AG04450 (cell line): Measurements from ENCODE around the gene SLC16A6. TPM values are rescaled to one million over a fixed set of nuclear protein-coding genes. Genes with fewer than 3 reads are reported as not detected.
"Not testable (repeated sequence)": the region's sequence is repeated elsewhere in the genome, so short reads cannot be mapped to it uniquely, and the experiment has no call there.

Source experiments
- CTCF ChIA-PET: fragments of 300-600, 350-600 bp; formaldehyde crosslinking; extraction: SDS; loops from one replicate; lab custom pipeline; 2022; ENCODE audit warnings: antibody characterized with exemption, inconsistent platforms; lab: Charles Lee
- POLR2A ChIA-PET: fragments of 350-600 bp; formaldehyde crosslinking; extraction: SDS; loops from one replicate; lab custom pipeline; 2021; ENCODE audit warnings: antibody characterized with exemption, inconsistent platforms; lab: Yijun Ruan, JAX
- DNase-seq: peaks from one replicate; pipeline ENCODE4 v3.0.0-alpha.2; 2011; ENCODE audit warnings: low read depth, low spot score
- H3K27ac ChIP-seq: one replicate; pipeline ENCODE4 v1.5.1; 2012; ENCODE audit warnings: low read depth, low read length, control low read depth
- H3K27me3 ChIP-seq: one replicate; pipeline ENCODE4 v1.6.0; 2012; ENCODE audit warnings: low read length; ENCODE audit not compliant: control insufficient read depth, insufficient read depth
- H3K4me3 ChIP-seq: 2 replicates; pipeline ENCODE4 v1.5.1; 2011; ENCODE audit warnings: mild to moderate bottlenecking, low read depth, low read length, control low read depth
- H3K9me3 ChIP-seq: 2 replicates; pipeline ENCODE4 v1.5.1; 2012; ENCODE audit warnings: low read length; ENCODE audit not compliant: control insufficient read depth, insufficient read depth
- polyA plus RNA-seq: library from polyadenylated mRNA; depleted of rRNA; stranded (reverse); fragments of >200 nt; gene quantifications from 2 replicates; pipeline ENCODE4 v1.2.3, GENCODE V29; 2011
- TF ChIP-seq, protein P1 (sequence below): IDR thresholded peaks from 2 replicates; pipeline ENCODE4 v1.5.1; 2011; ENCODE audit warnings: low read depth, low read length, control low read depth, inconsistent platforms

SLC16A6 gene
- polyA plus RNA-seq, 1 experiment, result 1.2 TPM

GRCh38 chr17:68263101-68263681, 27.7 kb downstream of the SLC16A6 start:
- H3K27me3 ChIP-seq, DNase-seq, H3K4me3 ChIP-seq, H3K27ac ChIP-seq, H3K9me3 ChIP-seq: not testable (repeated sequence)
- ChIA-PET POLR2A (interaction anchor here (0.7 to 0.8 kb wide), 2 partner anchors 193 to 195 kb away, joined by 3 read pairs; partner anchors contain the start of gene WIPI1), CTCF (interaction anchor here (1.0 to 5.2 kb wide), 18 partner anchors 11 to 254 kb away, joined by 3 to 72 read pairs (median 4); partner anchors contain the start of gene WIPI1)
- TF ChIP-seq, protein P1, sequence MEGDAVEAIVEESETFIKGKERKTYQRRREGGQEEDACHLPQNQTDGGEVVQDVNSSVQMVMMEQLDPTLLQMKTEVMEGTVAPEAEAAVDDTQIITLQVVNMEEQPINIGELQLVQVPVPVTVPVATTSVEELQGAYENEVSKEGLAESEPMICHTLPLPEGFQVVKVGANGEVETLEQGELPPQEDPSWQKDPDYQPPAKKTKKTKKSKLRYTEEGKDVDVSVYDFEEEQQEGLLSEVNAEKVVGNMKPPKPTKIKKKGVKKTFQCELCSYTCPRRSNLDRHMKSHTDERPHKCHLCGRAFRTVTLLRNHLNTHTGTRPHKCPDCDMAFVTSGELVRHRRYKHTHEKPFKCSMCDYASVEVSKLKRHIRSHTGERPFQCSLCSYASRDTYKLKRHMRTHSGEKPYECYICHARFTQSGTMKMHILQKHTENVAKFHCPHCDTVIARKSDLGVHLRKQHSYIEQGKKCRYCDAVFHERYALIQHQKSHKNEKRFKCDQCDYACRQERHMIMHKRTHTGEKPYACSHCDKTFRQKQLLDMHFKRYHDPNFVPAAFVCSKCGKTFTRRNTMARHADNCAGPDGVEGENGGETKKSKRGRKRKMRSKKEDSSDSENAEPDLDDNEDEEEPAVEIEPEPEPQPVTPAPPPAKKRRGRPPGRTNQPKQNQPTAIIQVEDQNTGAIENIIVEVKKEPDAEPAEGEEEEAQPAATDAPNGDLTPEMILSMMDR, result peak; percentile 53

GRCh38 chr17:68262467-68262866, 28.5 kb downstream of the SLC16A6 start:
- POLR2A ChIA-PET, result interaction anchor here (0.7 kb wide), 1 partner anchor 193 kb away, joined by 3 read pairs; no protein-coding TSS in a partner anchor
- not testable (repeated sequence) for H3K27me3 ChIP-seq, DNase-seq, H3K27ac ChIP-seq, H3K4me3 ChIP-seq, H3K9me3 ChIP-seq
- CTCF ChIA-PET, result interaction anchor here (0.6 to 5.2 kb wide), 17 partner anchors 10 to 253 kb away, joined by 3 to 72 read pairs (median 4); partner anchors contain the start of gene WIPI1

- Histone ChIP-seq H3K27me3 (no peaks in the 10 kb centered on the region), H3K4me3 (no peak overlapping the region), H3K9me3 (no peaks in the 10 kb centered on the region), H3K27ac (no peak overlapping the region)
- TF ChIP-seq, protein P1, result no peak
- no peak for DNase-seq
- POLR2A ChIA-PET, result no interaction called here
- CTCF ChIA-PET, result no interaction called here
Observed at GRCh38 chr17:68260051-68260762, 30.7 kb downstream of the SLC16A6 start.

DNA sequence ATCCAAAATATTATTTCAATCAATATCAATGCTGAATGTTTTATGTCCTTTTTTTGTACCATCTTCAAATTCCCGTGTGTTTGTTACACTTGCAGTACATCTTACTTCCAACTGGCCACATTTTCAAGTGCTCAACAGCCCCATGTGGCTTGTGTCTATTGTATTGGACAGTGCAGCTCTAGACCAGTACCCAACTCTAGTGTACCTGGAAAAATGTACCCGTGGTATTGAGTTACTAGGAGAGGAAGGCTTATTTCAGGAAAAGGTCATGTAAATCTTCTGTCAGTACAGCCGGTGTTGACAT, 31.3 kb downstream of the SLC16A6 start:
- POLR2A ChIA-PET, H3K27ac ChIP-seq, H3K9me3 ChIP-seq, DNase-seq, H3K4me3 ChIP-seq, H3K27me3 ChIP-seq: not testable (repeated sequence)
- CTCF ChIA-PET, result interaction anchor here (1.4 kb wide), 1 partner anchor 177 kb away, joined by 6 read pairs; no protein-coding TSS in a partner anchor

DNA sequence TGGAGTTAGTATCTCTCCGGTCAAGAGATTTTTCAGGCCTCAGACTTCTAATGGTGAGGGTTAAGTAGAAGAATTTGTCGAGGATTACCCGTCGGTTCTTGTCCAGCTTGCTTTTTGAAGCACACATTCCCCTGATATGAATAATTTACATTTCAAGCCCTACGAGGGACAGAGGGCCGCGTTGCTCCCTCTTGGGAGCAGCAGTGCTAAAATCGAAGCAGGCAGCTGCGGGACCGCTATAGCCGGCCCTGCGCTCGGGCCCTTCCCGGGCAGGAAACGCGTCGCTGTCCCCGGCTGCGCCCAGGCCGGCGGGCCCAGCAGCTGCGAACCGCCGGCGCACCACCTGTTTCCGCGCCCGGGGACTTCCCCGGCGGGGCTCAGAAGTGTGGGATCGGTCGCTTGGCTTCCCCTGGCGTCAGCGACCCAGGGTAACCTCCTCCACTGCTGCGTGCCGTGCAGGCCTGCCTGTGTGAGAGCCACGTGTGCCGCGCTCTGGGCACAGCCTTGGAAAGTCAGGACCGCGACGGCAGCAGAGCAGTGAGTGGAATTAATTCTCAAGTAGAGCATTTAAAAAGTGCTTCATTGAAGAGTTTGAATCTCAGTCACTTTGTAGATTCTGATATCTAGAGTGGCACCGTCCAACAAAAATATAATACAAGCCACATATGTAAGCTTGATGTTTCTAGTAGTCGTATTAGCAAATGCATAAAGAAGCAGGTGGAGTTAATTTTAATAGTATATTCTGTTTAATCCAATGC, 31.9 kb downstream of the SLC16A6 start:
- H3K4me3 ChIP-seq, DNase-seq, H3K27me3 ChIP-seq, POLR2A ChIA-PET, H3K9me3 ChIP-seq: not testable (repeated sequence)
- H3K27ac ChIP-seq, result peak overlapping the region; percentile 39
- CTCF ChIA-PET, result interaction anchor here (1.1 to 1.4 kb wide), 2 partner anchors 140 to 177 kb away, joined by 5 to 6 read pairs; no protein-coding TSS in a partner anchor

GRCh38 chr17:68257934-68258333, 33.0 kb downstream of the SLC16A6 start:
- no peak for DNase-seq
- no peak overlapping the region for H3K4me3 ChIP-seq
- TF ChIP-seq, protein P1, result no peak
- H3K27me3 ChIP-seq, result no peaks in the 10 kb centered on the region
- H3K27ac ChIP-seq, result no peak overlapping the region
- POLR2A ChIA-PET, result no interaction called here
- H3K9me3 ChIP-seq, result no peaks in the 10 kb centered on the region
- CTCF ChIA-PET, result interaction anchor here (0.6 to 1.4 kb wide), 3 partner anchors 53 to 178 kb away, joined by 3 to 6 read pairs (median 5); no protein-coding TSS in a partner anchor

DNA sequence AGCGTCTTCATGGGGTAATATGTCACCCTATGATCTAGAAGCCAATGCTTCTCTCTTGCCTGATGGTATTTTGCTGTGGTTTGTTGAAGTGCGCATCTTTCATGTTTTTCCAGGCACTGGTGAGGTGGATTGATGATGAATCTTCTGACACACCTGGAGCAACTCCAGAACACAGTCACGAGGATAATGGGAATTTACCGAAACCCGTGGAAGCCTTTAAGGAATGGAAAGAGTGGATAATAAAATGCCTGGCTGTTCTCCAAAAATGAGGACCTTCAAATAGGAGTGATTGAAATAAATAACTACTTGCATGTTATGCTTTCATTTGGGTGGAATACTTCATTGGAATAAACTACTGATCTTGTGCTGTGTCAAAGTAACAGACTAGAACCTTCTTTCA, 34.2 kb downstream of the SLC16A6 start:
- H3K27ac ChIP-seq, DNase-seq, H3K4me3 ChIP-seq, CTCF ChIA-PET, H3K27me3 ChIP-seq, H3K9me3 ChIP-seq, POLR2A ChIA-PET: not testable (repeated sequence)
